ENCODE results near the gene APMAP. TPM values are rescaled to one million over a fixed set of nuclear protein-coding genes. Genes with fewer than 3 reads are reported as not detected.

The APMAP gene
- total RNA-seq, 1 experiment from 2014 or later: 67.8 TPM

- DNase-seq: no peak
- Histone ChIP-seq H3K79me2 (ENCODE audit: insufficient read depth, low read length) (no peaks in the 10 kb centered on the region), H3K14ac (ENCODE audit: insufficient read depth, low read length) (no peak overlapping the region), H3K56ac (ENCODE audit: insufficient read length, low read depth, low read length) (no peak overlapping the region), H4K8ac (replicated peaks; ENCODE audit: insufficient read length, low read depth, low read length) (no peak overlapping the region), H4K91ac (ENCODE audit: insufficient read length, low read depth, low read length) (no peak overlapping the region), H4K5ac (ENCODE audit: insufficient read length, low read depth, low read length) (no peak overlapping the region), H3K23ac (ENCODE audit: insufficient read length, low read depth, low read length) (no peak overlapping the region), H3K27ac (ENCODE audit: insufficient read length, low read depth, low read length) (no peak overlapping the region), H3K27me3 (ENCODE audit: insufficient read depth, low read length) (no peaks in the 10 kb centered on the region), H3K4me1 (ENCODE audit: insufficient read depth, low read length) (no peaks in the 10 kb centered on the region), H3K9me3 (ENCODE audit: control insufficient read depth, low read depth, low read length) (no peaks in the 10 kb centered on the region), H3K79me1 (ENCODE audit: insufficient read depth, low read depth, low read length, poor library complexity, severe bottlenecking) (no peaks in the 10 kb centered on the region), H3K23me2 (ENCODE audit: insufficient read length, low read depth, low read length, poor library complexity, severe bottlenecking) (no peaks in the 10 kb centered on the region), H3K18ac (ENCODE audit: insufficient read length, low read depth, low read length) (no peak overlapping the region), H2AFZ (ENCODE audit: low read length) (no peak overlapping the region), H2BK12ac (ENCODE audit: insufficient read length, low read depth, low read length) (no peak overlapping the region), H4K20me1 (ENCODE audit: control insufficient read depth, insufficient read depth, insufficient read length) (no peaks in the 10 kb centered on the region), H3T11ph (ENCODE audit: low read length) (no peak overlapping the region), H2BK5ac (ENCODE audit: insufficient read length, low read length) (no peak overlapping the region), H2BK20ac (ENCODE audit: low read depth, low read length, poor library complexity, severe bottlenecking) (no peak overlapping the region), H2BK120ac (ENCODE audit: low read depth, low read length, poor library complexity, severe bottlenecking) (no peak overlapping the region), H3K4ac (ENCODE audit: low read depth, low read length) (no peak overlapping the region), H2AK5ac (ENCODE audit: insufficient read length, low read length) (no peak overlapping the region), H3K9ac (ENCODE audit: extremely low read depth, insufficient read length, low read length) (no peak overlapping the region), H3K4me2 (ENCODE audit: insufficient read depth, insufficient read length, low read length) (no peak overlapping the region), H2BK15ac (ENCODE audit: low read depth, low read length) (no peak overlapping the region)
- peaks cover 18 to 32% of the 10 kb centered on the region in 2 experiments; a peak in 4 of 5 replicates for H3K9me3 Mint-ChIP-seq
- peaks cover 7% of the 10 kb centered on the region; the same call in 1 of the 2 replicates for H3K27me3 Mint-ChIP-seq (ENCODE audit: low read depth)
- H3K36me3 Mint-ChIP-seq (ENCODE audit: insufficient read depth in 1 of 3, low read depth in 3 of 3): peaks cover 0 to 8% (median 5%) of the 10 kb centered on the region in 3 experiments; a peak in 2 of 7 replicates
- no peak overlapping the region for H3K27ac Mint-ChIP-seq
- WGBS (ENCODE audit: extremely low coverage, insufficient read length, low lambda C conversion rate): no CpG with 5 or more reads among the region's 4 CpGs
- TF ChIP-seq CTCF (conservative IDR thresholded peaks at IDR 0.05): no peak
- H3K4me1 Mint-ChIP-seq: no peaks in the 10 kb centered on the region
- H3K4me3 Mint-ChIP-seq: no peak overlapping the region
These were observed 53.5 kb downstream of the APMAP start for GRCh38 chr20:24939036-24939435.
